NB4 (cell line): ENCODE measurements around the gene ADAMTSL1.
"Not testable (repeated sequence)": the region's sequence is repeated elsewhere in the genome, so short reads cannot be mapped to it uniquely, and the experiment has no call there.

Experiments
- POLR2A ChIP-seq: IDR thresholded peaks from 2 replicates; pipeline ENCODE4 v1.6.1; 2011; ENCODE audit warnings: mild to moderate bottlenecking; ENCODE audit not compliant: insufficient read length; ENCODE audit errors: extremely low read depth
- TF ChIP-seq, protein P1 (sequence below): IDR thresholded peaks from one replicate; pipeline ENCODE4 v1.5.1; 2012; ENCODE audit warnings: low read depth, low read length
- TF ChIP-seq, protein P2 (sequence below): IDR thresholded peaks from 2 replicates; pipeline ENCODE4 v1.6.1; 2011; ENCODE audit warnings: low read depth, low read length

DNA sequence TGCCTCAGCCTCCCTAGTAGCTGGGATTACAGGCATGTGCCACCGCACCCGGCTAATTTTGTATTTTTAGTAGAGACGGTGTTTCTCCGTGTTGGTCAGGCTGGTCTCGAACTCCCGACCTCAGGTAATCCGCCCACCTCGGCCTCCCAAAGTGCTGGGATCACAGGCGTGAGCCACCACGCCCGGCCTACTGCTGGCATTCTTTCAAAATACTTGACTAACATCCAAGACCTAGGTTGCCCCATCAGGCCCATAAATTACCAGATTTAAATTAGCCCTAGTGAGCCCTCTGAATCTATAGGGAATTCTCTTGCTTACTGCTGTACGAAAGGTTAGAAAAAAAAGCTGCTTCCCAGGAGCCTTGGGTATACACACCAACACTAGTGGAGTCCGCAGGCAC lies 456.7 kb downstream of the ADAMTSL1 start:
- TF ChIP-seq, protein P1, sequence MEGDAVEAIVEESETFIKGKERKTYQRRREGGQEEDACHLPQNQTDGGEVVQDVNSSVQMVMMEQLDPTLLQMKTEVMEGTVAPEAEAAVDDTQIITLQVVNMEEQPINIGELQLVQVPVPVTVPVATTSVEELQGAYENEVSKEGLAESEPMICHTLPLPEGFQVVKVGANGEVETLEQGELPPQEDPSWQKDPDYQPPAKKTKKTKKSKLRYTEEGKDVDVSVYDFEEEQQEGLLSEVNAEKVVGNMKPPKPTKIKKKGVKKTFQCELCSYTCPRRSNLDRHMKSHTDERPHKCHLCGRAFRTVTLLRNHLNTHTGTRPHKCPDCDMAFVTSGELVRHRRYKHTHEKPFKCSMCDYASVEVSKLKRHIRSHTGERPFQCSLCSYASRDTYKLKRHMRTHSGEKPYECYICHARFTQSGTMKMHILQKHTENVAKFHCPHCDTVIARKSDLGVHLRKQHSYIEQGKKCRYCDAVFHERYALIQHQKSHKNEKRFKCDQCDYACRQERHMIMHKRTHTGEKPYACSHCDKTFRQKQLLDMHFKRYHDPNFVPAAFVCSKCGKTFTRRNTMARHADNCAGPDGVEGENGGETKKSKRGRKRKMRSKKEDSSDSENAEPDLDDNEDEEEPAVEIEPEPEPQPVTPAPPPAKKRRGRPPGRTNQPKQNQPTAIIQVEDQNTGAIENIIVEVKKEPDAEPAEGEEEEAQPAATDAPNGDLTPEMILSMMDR = not testable (repeated sequence)
- not testable (repeated sequence) for TF ChIP-seq POLR2A
- TF ChIP-seq, protein P2, sequence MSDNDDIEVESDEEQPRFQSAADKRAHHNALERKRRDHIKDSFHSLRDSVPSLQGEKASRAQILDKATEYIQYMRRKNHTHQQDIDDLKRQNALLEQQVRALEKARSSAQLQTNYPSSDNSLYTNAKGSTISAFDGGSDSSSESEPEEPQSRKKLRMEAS = not testable (repeated sequence)
